RPMI8226 (cell line): ENCODE results near the gene TFF2.
A peak's percentile ranks its signal among the peaks of the same experiment; 100 is the strongest.

ENCODE experiments used
- DNase-seq: peaks from one replicate; pipeline ENCODE4 v3.0.0-alpha.2; 2015

The TFF2 gene

GRCh38 chr21:42343963-42344510, 6.8 kb downstream of the TFF2 start:
- DNase-seq: no peak

- DNase-seq: no peak
Observed at GRCh38 chr21:42343556-42343955, 7.2 kb downstream of the TFF2 start.

GRCh38 chr21:42343101-42343500, 7.7 kb downstream of the TFF2 start:
- no peak for DNase-seq

- DNase-seq: no peak
Observed at GRCh38 chr21:42341776-42342542, 8.8 kb downstream of the TFF2 start.

- no peak for DNase-seq
Observed at GRCh38 chr21:42340187-42341050, 10.4 kb downstream of the TFF2 start.

- DNase-seq: no peak
Observed at GRCh38 chr21:42338729-42339715, 11.8 kb downstream of the TFF2 start.

- DNase-seq: peak; percentile 62
Observed at GRCh38 chr21:42337830-42338728, 12.7 kb downstream of the TFF2 start.

GRCh38 chr21:42337276-42337675, 13.5 kb downstream of the TFF2 start:
- DNase-seq: no peak

- no peak for DNase-seq
Observed at GRCh38 chr21:42336054-42336453, 14.7 kb downstream of the TFF2 start.

- no peak for DNase-seq
Observed at GRCh38 chr21:42332557-42333317, 18.1 kb downstream of the TFF2 start.

GRCh38 chr21:42331660-42332059, 19.1 kb downstream of the TFF2 start:
- DNase-seq: no peak

- no peak for DNase-seq
Observed at GRCh38 chr21:42330380-42331371, 20.1 kb downstream of the TFF2 start.

- DNase-seq: no peak
Observed at GRCh38 chr21:42324896-42325295, 25.9 kb downstream of the TFF2 start.

GRCh38 chr21:42321845-42322244, 28.9 kb downstream of the TFF2 start:
- no peak for DNase-seq

- DNase-seq: no peak
Observed at GRCh38 chr21:42321231-42321630, 29.6 kb downstream of the TFF2 start.

- no peak for DNase-seq
Observed at GRCh38 chr21:42320791-42321190, 30.0 kb downstream of the TFF2 start.

- DNase-seq: no peak
Observed at GRCh38 chr21:42319851-42320572, 30.8 kb downstream of the TFF2 start.

GRCh38 chr21:42319376-42319775, 31.4 kb downstream of the TFF2 start:
- DNase-seq: no peak
